GM12801 (cell line): ENCODE data around the gene CISD2.

Experiments used
- TF ChIP-seq, protein P1 (sequence below): IDR thresholded peaks from one replicate; pipeline ENCODE4 v1.5.1; 2011; ENCODE audit warnings: control low read depth; ENCODE audit not compliant: insufficient read length; ENCODE audit errors: extremely low read depth

The CISD2 gene

DNA sequence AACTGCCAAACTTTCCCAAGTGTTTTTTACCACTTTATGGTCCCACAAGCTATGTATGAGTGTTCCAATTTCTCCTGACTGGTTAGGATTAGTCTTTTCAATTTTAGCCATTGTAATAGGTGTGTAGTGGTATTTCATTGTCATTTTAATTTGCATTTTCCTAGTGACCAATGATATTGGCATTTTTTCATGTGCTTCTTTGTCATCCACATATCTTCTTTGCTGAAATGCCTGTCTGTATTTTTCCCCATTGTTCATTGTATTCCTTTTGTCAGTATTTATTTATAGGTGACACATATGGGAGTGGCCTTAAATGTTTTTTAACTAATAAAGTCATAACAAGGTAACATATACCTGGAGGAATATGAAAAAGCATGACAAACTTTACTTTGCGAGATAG lies 32.2 kb upstream of the CISD2 start:
- TF ChIP-seq, protein P1, sequence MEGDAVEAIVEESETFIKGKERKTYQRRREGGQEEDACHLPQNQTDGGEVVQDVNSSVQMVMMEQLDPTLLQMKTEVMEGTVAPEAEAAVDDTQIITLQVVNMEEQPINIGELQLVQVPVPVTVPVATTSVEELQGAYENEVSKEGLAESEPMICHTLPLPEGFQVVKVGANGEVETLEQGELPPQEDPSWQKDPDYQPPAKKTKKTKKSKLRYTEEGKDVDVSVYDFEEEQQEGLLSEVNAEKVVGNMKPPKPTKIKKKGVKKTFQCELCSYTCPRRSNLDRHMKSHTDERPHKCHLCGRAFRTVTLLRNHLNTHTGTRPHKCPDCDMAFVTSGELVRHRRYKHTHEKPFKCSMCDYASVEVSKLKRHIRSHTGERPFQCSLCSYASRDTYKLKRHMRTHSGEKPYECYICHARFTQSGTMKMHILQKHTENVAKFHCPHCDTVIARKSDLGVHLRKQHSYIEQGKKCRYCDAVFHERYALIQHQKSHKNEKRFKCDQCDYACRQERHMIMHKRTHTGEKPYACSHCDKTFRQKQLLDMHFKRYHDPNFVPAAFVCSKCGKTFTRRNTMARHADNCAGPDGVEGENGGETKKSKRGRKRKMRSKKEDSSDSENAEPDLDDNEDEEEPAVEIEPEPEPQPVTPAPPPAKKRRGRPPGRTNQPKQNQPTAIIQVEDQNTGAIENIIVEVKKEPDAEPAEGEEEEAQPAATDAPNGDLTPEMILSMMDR: no peak

DNA sequence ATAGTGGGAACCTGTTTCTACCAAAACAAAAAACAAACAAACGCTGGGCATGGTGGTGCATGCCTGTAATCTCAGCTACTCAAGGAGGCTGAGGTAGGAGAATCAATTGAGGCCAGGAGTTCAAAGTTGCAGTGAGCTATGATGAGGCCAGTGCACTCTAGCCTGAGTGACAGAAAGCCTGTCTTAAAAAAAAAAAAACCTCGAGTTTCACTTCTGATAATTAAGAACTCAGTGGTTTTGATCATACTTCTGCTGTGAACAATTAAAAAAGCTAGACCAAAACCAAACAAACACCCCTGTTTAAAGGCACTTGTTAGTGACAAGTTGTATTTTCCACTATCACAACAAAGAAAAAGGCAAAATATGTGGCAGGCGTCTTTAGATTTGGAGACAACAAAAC lies 26.4 kb upstream of the CISD2 start:
- TF ChIP-seq, protein P1: no peak

DNA sequence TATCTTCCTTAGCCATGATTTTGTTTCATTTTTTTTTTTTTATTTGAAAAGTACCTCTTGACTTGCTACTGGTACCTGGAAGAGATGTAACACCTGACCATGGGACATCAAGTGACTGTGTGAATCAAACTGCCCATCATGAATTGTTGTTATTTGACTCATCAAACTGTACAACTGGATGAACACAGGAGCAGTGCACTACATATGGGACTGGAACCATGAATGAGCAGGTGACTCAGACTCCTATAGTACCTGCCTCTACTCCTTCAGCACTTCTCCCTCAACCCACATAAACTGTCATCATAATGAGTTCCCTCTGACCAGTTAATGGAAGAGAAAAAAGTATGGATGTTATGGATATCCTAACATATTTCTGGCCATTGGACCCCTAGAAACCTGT lies 25.5 kb upstream of the CISD2 start:
- TF ChIP-seq, protein P1: no peak

DNA sequence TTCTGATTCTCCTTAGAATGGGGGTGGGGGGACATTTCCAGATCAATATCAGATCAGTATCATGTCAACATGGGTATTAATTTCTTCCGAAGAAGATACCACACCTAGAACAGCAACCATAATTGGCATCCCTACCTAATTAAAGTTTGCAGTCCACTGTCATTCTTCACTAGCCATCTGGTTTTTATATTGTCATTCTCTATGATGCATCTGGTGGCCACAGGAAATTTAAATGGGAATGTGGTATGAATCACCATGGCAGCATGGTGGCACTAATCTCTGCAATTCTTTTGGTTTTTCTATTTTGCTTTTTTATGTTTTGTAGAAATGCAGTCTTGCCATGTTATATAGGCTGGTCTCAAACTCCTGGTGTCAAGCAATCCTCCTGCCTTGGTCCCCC lies 24.9 kb upstream of the CISD2 start:
- TF ChIP-seq, protein P1: no peak

DNA sequence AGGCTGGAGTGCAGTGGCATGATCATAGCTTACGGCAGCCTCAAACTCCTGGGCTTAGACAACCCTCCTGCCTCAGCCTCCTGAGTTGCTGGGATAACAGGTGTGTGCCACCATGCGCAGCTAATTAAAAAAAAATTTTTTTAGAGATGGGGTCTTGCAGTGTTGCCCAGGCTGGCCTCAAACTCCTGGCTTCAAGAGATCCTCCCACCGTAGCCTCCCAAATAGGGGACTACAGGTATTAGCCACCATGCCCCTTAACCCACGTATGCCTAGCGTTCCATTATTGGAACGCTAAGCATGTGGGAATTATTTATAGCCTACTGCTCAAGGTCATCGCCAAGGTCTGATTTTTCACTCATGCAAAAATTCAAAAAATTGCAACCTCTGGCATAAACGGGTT lies 21.1 kb upstream of the CISD2 start:
- TF ChIP-seq, protein P1: no peak

DNA sequence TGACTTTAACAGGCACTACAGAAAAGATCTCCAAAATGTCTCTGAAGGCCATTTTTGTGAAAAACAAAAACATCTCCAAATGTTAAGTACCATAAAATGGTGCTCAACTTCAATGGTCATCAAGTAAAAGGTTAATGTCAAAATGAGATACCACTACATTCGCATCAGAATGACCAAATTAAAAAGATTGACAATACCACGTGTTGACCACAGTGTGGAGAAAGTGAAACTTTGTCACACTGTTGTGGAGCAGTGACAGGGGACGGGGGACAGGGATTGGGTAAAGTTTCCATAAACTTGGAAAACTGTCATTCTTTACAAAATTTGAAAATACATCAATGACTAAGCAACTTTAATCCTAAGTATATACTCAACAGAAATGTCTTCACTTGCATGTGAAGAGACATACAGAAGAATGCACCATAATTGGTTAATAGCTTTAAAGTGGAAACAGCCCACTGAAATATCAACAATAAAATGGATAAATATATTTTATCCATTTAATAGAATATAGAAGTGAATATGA lies 19.1 kb upstream of the CISD2 start:
- TF ChIP-seq, protein P1: no peak

DNA sequence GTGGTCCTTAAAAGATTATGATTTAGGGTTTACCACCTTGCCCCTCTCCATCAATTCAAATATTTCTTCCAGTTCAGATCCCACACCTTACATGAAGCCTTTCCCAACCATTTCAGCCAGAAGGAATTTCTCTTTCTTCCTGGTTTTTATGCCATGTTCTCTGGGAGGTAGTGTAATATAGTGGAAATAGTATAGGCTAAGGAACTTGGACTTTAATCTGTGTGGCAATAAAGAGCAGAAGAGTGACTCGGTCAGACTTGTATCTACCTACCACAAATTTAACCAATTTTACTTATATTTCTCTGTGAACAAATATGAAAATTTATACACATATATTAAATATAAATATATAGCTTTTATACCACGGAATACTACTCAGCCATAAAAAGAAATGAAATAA lies 18.4 kb upstream of the CISD2 start:
- TF ChIP-seq, protein P1: no peak
